Hepatocyte (in vitro differentiated cells): ENCODE data around the gene JAML. TPM values are rescaled to one million over a fixed set of nuclear protein-coding genes. Genes with fewer than 3 reads are reported as not detected.
A peak's percentile ranks its signal among the peaks of the same experiment; 100 is the strongest.

Experiments used
- DNase-seq: peaks from one replicate; pipeline ENCODE4 v3.0.0-alpha.2; 2016; ENCODE audit warnings: low spot score
- H2AFZ ChIP-seq: fragments of 200-600 bp; sonication (generic); 2 replicates; pipeline ENCODE4 v1.6.0; 2016; ENCODE audit warnings: antibody characterized with exemption, mild to moderate bottlenecking
- H3K27ac ChIP-seq: fragments of 200-600 bp; sonication (generic); 2 replicates; pipeline ENCODE4 v1.5.1; 2016; ENCODE audit warnings: mild to moderate bottlenecking
- H3K27me3 ChIP-seq: fragments of 200-600 bp; sonication (generic); 2 replicates; pipeline ENCODE4 v1.6.1; 2016
- H3K36me3 ChIP-seq: fragments of 200-600 bp; sonication (generic); replicated peaks from 2 replicates; pipeline ENCODE4 v1.5.1; 2016; ENCODE audit warnings: low read depth; ENCODE audit not compliant: insufficient read depth
- H3K4me1 ChIP-seq: fragments of 200-600 bp; sonication (generic); 2 replicates; pipeline ENCODE4 v1.5.1; 2016; ENCODE audit warnings: mild to moderate bottlenecking, moderate library complexity; ENCODE audit not compliant: insufficient read depth
- H3K4me2 ChIP-seq: fragments of 200-600 bp; sonication (generic); 2 replicates; pipeline ENCODE4 v1.6.0; 2016
- H3K4me3 ChIP-seq: fragments of 200-600 bp; sonication (generic); 2 replicates; pipeline ENCODE4 v1.5.1; 2016; ENCODE audit warnings: mild to moderate bottlenecking
- H3K79me2 ChIP-seq: fragments of 200-600 bp; sonication (generic); 2 replicates; pipeline ENCODE4 v1.6.0; 2017; ENCODE audit warnings: mild to moderate bottlenecking
- H3K9me2 ChIP-seq: fragments of 200-600 bp; sonication (generic); replicated peaks from 2 replicates; pipeline ENCODE4 v1.6.0; 2017; ENCODE audit warnings: mild to moderate bottlenecking; ENCODE audit not compliant: insufficient read depth
- H3K9me3 ChIP-seq: fragments of 200-600 bp; sonication (generic); 2 replicates; pipeline ENCODE4 v1.5.1; 2016; ENCODE audit warnings: low read depth, mild to moderate bottlenecking
- H4K20me1 ChIP-seq: fragments of 200-600 bp; sonication (generic); 2 replicates; pipeline ENCODE4 v1.6.0; 2016; ENCODE audit warnings: mild to moderate bottlenecking; ENCODE audit not compliant: insufficient read depth, poor library complexity, severe bottlenecking
- CTCF ChIP-seq: fragments of 200-600 bp; sonication (generic); IDR thresholded peaks from 2 replicates; pipeline ENCODE4 v1.5.1; 2016; ENCODE audit warnings: antibody characterized with exemption, mild to moderate bottlenecking; ENCODE audit not compliant: poor library complexity
- EZH2 ChIP-seq: fragments of 200-600 bp; sonication (generic); IDR thresholded peaks from 2 replicates; pipeline ENCODE4 v1.6.1; 2016; ENCODE audit warnings: antibody characterized with exemption, mild to moderate bottlenecking, borderline replicate concordance
- EZH2phosphoT487 ChIP-seq: fragments of 200-600 bp; sonication (generic); IDR thresholded peaks from one replicate; pipeline ENCODE4 v1.6.1; 2018; ENCODE audit warnings: antibody characterized with exemption, mild to moderate bottlenecking, low read depth, moderate library complexity; ENCODE audit not compliant: unreplicated experiment, severe bottlenecking
- WGBS: methylation state at CpG from one replicate; pipeline ENCODE4 v1.1.6; 2016; ENCODE audit warnings: low lambda C conversion rate; ENCODE audit errors: missing lambda C conversion rate; 5-methylcytosine and 5-hydroxymethylcytosine counted together
- polyA plus RNA-seq: library from polyadenylated mRNA; unstranded; fragments of >200 nt; fragmentation: Nextera tagmentation; extraction: Ambion mirVana; gene quantifications from 2 replicates; pipeline ENCODE4 v1.2.1, GENCODE V29; 2016
- total RNA-seq: library from RNA; depleted of rRNA; stranded (reverse); fragments of >200 nt; gene quantifications from 2 replicates; pipeline ENCODE4 v1.2.3, GENCODE V29; 2014

The JAML gene
- total and polyA plus RNA-seq, 2 experiments from 2014 or later = 5.3 to 5.9 TPM

- Histone ChIP-seq H3K4me1 (peaks cover 19% of the 10 kb centered on the region), H3K4me2 (peak overlapping the region; percentile 73), H3K9me2 (no peaks in the 10 kb centered on the region), H3K36me3 (no peaks in the 10 kb centered on the region), H4K20me1 (no peaks in the 10 kb centered on the region), H2AFZ (no peak overlapping the region), H3K27ac (peak overlapping the region; percentile 93), H3K4me3 (no peak overlapping the region), H3K9me3 (no peaks in the 10 kb centered on the region), H3K79me2 (peaks cover 24% of the 10 kb centered on the region), H3K27me3 (no peaks in the 10 kb centered on the region)
- DNase-seq = no peak
- WGBS = 88% methylated on average over 1 of the region's 1 CpG
- TF ChIP-seq EZH2phosphoT487 (no peak), CTCF (no peak), EZH2 (no peak)
Observed at GRCh38 chr11:118265954-118266353, 41.1 kb upstream of the JAML start.

DNA sequence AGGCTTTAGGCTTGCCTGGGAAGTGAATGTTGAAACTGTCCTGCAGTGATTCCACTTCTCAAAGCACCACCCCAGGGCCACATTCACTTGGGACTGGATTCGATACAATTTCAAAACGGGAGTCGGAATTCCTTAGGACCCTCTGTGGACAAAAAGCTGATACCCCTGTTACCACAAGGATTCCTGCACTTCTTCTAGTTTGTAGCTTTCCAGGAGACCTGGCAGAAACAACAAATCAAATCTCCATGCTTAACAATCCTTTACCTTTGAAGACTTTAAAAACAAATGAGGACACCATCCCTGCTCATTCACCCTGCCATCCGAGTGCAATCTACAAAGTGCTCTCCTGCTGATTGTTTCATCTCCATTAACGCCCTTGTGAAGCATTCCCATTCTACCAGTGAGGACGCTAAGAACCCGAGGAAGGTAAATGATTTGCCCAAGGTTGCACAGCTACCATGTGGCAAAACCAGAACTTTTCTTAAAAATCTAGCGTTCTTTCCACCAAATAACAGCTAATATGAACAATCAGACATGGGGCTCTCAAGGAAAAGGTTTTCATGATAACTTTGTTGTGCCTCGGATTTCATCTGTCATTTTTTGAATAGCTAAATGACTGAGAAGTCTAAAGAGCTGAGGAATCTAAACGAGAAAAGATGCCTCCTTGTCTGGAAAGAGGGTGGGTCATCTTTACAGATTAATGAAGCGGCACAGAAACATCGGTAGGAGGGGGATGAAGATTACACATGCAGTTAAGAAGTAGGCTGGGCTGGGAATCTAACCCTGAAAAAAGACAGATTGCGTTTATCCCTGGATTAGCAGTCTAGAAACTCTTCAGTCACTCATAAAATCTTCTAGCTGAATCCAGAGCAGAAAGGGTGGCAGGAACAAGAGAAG is 40.0 kb upstream of the JAML start:
- peak overlapping the region; percentile 34 for H3K4me3 ChIP-seq
- H3K9me2 ChIP-seq = no peaks in the 10 kb centered on the region
- no peaks in the 10 kb centered on the region for H3K36me3 ChIP-seq
- no peaks in the 10 kb centered on the region for H4K20me1 ChIP-seq
- H3K9me3 ChIP-seq = no peaks in the 10 kb centered on the region
- TF ChIP-seq EZH2 (no peak), CTCF (no peak), EZH2phosphoT487 (no peak)
- WGBS = 35% methylated on average over 13 of the region's 13 CpGs
- H3K4me2 ChIP-seq = peak overlapping the region; percentile 73
- peak overlapping the region; percentile 43 for H2AFZ ChIP-seq
- DNase-seq = no peak
- peaks cover 24% of the 10 kb centered on the region for H3K79me2 ChIP-seq
- H3K27ac ChIP-seq = peak overlapping the region; percentile 93
- H3K4me1 ChIP-seq = peaks cover 19% of the 10 kb centered on the region
- no peaks in the 10 kb centered on the region for H3K27me3 ChIP-seq

- Histone ChIP-seq H2AFZ (peak within 1 kb of the TSS; percentile 43), H3K4me2 (peak within 1 kb of the TSS; percentile 73)
Observed at GRCh38 chr11:118263695-118264568, 39.1 kb upstream of the JAML start, which contains the start of gene MPZL2. TSS of gene MPZL2 (minus strand) at chr11:118264297. CDS start at chr11:118264153, 144 bp downstream.

More at GRCh38 chr11:118263695-118264568, 39.1 kb upstream of the JAML start, which contains the start of gene MPZL2:
- 6% methylated on average over 19 of the region's 19 CpGs for WGBS
- H3K9me3 ChIP-seq = no peaks in the 10 kb centered on the region
- no peaks in the 10 kb centered on the region for H3K9me2 ChIP-seq
- H3K36me3 ChIP-seq = no peaks in the 10 kb centered on the region
- peak within 1 kb of the TSS; percentile 93 for H3K27ac ChIP-seq
- no peaks in the 10 kb centered on the region for H4K20me1 ChIP-seq
- peaks cover 26% of the 10 kb centered on the region for H3K79me2 ChIP-seq
- TF ChIP-seq CTCF (peak; percentile 13), EZH2 (no peak), EZH2phosphoT487 (no peak)
- peak; percentile 83 for DNase-seq
- H3K27me3 ChIP-seq = no peaks in the 10 kb centered on the region
- peak within 1 kb of the TSS; percentile 34 for H3K4me3 ChIP-seq
- H3K4me1 ChIP-seq = peaks cover 19% of the 10 kb centered on the region
